ENCODE measurements around the gene PTPRM. TPM values are rescaled to one million over a fixed set of nuclear protein-coding genes. Genes with fewer than 3 reads are reported as not detected.

PTPRM gene
- total and polyA plus RNA-seq, 2 experiments from 2014 or later: 30.9 to 62.8 TPM

- in situ Hi-C loops (cut with MboI): no loop called here
- no peaks in the 10 kb centered on the region for H3K9me2 ChIP-seq (ENCODE audit: insufficient read depth)
- no peak overlapping the region for H3K4me3 ChIP-seq
- no peaks in the 10 kb centered on the region for H3K36me3 ChIP-seq (ENCODE audit: low read depth)
- no peak overlapping the region for H2AFZ ChIP-seq
- no peak overlapping the region for H3K27ac ChIP-seq
- H3F3A ChIP-seq (ENCODE audit: insufficient read depth): no peaks in the 10 kb centered on the region
- TF ChIP-seq EZH2 (IDR thresholded peaks at IDR 0.05; ENCODE audit: insufficient read depth, poor library complexity, severe bottlenecking) (no peak), EZH2phosphoT487 (IDR thresholded peaks at IDR 0.05; ENCODE audit: insufficient read depth, low read depth) (no peak)
- H4K20me1 ChIP-seq (ENCODE audit: insufficient read depth): no peaks in the 10 kb centered on the region
- H3K79me2 ChIP-seq (ENCODE audit: insufficient read depth): no peaks in the 10 kb centered on the region
- H3K9me3 ChIP-seq (ENCODE audit: low read depth): no peaks in the 10 kb centered on the region
- no peak overlapping the region for H3K4me2 ChIP-seq (ENCODE audit: unreplicated experiment)
- DNase-seq: no peak
- 0 to 11% methylated on average over 1 of the region's 1 CpG for WGBS, 2 experiments (ENCODE audit: low coverage in 1 of 2, low lambda C conversion rate in 2 of 2, missing lambda C conversion rate in 2 of 2)
- no peaks in the 10 kb centered on the region for H3K4me1 ChIP-seq (ENCODE audit: insufficient read depth)
- H3K27me3 ChIP-seq (replicated peaks; ENCODE audit: insufficient read depth): no peaks in the 10 kb centered on the region
- no peak overlapping the region for H3K9ac ChIP-seq
These were observed 887.0 kb downstream of the PTPRM start for GRCh38 chr18:8454136-8454535.

- no peak for DNase-seq
- no peaks in the 10 kb centered on the region for H3K9me2 ChIP-seq (ENCODE audit: insufficient read depth)
- H3K9ac ChIP-seq: no peak overlapping the region
- no peaks in the 10 kb centered on the region for H3K4me1 ChIP-seq (ENCODE audit: insufficient read depth)
- H3K79me2 ChIP-seq (ENCODE audit: insufficient read depth): no peaks in the 10 kb centered on the region
- H3K36me3 ChIP-seq (ENCODE audit: low read depth): no peaks in the 10 kb centered on the region
- no peak overlapping the region for H3K27ac ChIP-seq
- WGBS, 2 experiments (ENCODE audit: low coverage in 1 of 2, low lambda C conversion rate in 2 of 2, missing lambda C conversion rate in 2 of 2): 58 to 66% methylated on average over 8 of the region's 8 CpGs
- TF ChIP-seq EZH2phosphoT487 (IDR thresholded peaks at IDR 0.05; ENCODE audit: insufficient read depth, low read depth): no peak
- H3K4me2 ChIP-seq (ENCODE audit: unreplicated experiment): no peak overlapping the region
- no peak overlapping the region for H3K4me3 ChIP-seq
- in situ Hi-C loops (cut with MboI): no loop called here
- no peak overlapping the region for H2AFZ ChIP-seq
- no peaks in the 10 kb centered on the region for H4K20me1 ChIP-seq (ENCODE audit: insufficient read depth)
- no peaks in the 10 kb centered on the region; the same call in 1 of the 2 replicates for H3K27me3 ChIP-seq (replicated peaks; ENCODE audit: insufficient read depth)
- no peaks in the 10 kb centered on the region for H3F3A ChIP-seq (ENCODE audit: insufficient read depth)
- no peaks in the 10 kb centered on the region for H3K9me3 ChIP-seq (ENCODE audit: low read depth)
These were observed 888.8 kb downstream of the PTPRM start for GRCh38 chr18:8455661-8456614.

Small RNAs within 50 kb of the gene (small RNA-seq; reads per million reads assigned to genes)
- gene AP001094.1 (ENCODE audit: low read depth, low replicate concordance): not detected
- gene RF00012 (ENCODE audit: low read depth, low replicate concordance): not detected
